ENCODE results near the gene LAYN. TPM values are rescaled to one million over a fixed set of nuclear protein-coding genes. Genes with fewer than 3 reads are reported as not detected.

The LAYN gene
- total and polyA plus RNA-seq, 2 of the 13 experiments (the other 11 are each of a cell fraction or from before 2014, with no cell fraction given), result 0.17 TPM; not detected in 1

- TF ChIP-seq AGO1 (IDR thresholded peaks at IDR 0.05; ENCODE audit: low read depth, low read length, poor library complexity, severe bottlenecking) (no peak), PAWR (CRISPR knock-in tag; IDR thresholded peaks at IDR 0.05; ENCODE audit: borderline replicate concordance) (no peak)
Observed at GRCh38 chr11:111528557-111528956, 12.0 kb upstream of the LAYN start (continued).

DNA sequence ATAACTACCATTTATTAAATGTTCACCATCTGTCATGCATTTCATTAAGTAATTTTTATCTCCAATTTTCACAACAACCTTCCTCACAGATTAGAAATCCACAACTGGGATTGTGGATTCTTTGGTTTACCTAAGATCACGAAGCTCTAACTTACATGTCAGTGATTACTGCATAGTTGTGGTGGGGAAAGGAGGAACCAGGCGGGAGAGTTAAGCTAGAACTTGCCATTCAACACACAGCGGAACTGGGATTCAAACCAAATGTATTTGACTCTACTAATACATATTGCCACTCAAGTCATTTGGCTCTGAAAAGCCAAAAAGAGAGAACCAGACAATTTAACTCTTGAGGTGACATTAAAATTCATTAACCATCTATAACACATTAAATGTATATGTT lies 10.4 kb upstream of the LAYN start:
- Histone ChIP-seq H3K9ac (ENCODE audit: insufficient read depth, low read depth, low read length) (no peak overlapping the region), H3K79me2 (ENCODE audit: insufficient read depth, low read length) (no peaks in the 10 kb centered on the region), H3K27ac (ENCODE audit: extremely low read length, insufficient read depth, low read length) (no peak overlapping the region), H3K9me3 (ENCODE audit: low read length) (no peaks in the 10 kb centered on the region), H2AFZ (ENCODE audit: low read length) (no peak overlapping the region), H3K36me3 (replicated peaks in 1 of 2; ENCODE audit: control insufficient read depth in 1 of 2, insufficient read depth in 2 of 2, low read length in 2 of 2) (no peaks in the 10 kb centered on the region), H3K4me3 (replicated peaks in 1 of 3; ENCODE audit: insufficient read depth in 1 of 3, low read depth in 2 of 3, low read length in 3 of 3) (no peak overlapping the region), H3K27me3 (ENCODE audit: control insufficient read depth in 1 of 2, insufficient read depth in 2 of 2, low read length in 2 of 2) (peaks cover 0 to 5% of the 10 kb centered on the region in 2 experiments; a peak in 3 of 5 replicates), H3K4me1 (ENCODE audit: insufficient read depth, low read length) (no peaks in the 10 kb centered on the region), H3K4me2 (ENCODE audit: low read depth, low read length) (no peak overlapping the region), H4K20me1 (ENCODE audit: insufficient read depth, low read length) (no peaks in the 10 kb centered on the region)
- intact Hi-C loops (cut with micrococcal nuclease; ENCODE audit: unreplicated experiment), result no loop called here
- no TSS peak for BruUV-seq (replicated peaks)
- FAIRE-seq (no peak), ATAC-seq (no peak), DNase-seq (ENCODE audit: low spot score) (no peak)
- in situ Hi-C loops (cut with HindIII; ENCODE audit: extremely low pct_ligation_motif_present, low pct_unique_long_range_greater_than_20kb), result no loop called here
- CTCF ChIA-PET (ENCODE audit: low intra/inter-chr PET ratio, low total read pairs), result no interaction called here
- TF ChIP-seq THAP8 (CRISPR knock-in tag; IDR thresholded peaks at IDR 0.05; ENCODE audit: borderline replicate concordance), result no peak
- no peak for TF ChIP-seq ZNF30 (CRISPR knock-in tag; IDR thresholded peaks at IDR 0.05)
- POLR2A ChIA-PET, result no interaction called here
- 7% methylated on average over 3 of the region's 3 CpGs for whole genome bisulfite sequencing (ENCODE audit: low lambda C conversion rate)

DNA sequence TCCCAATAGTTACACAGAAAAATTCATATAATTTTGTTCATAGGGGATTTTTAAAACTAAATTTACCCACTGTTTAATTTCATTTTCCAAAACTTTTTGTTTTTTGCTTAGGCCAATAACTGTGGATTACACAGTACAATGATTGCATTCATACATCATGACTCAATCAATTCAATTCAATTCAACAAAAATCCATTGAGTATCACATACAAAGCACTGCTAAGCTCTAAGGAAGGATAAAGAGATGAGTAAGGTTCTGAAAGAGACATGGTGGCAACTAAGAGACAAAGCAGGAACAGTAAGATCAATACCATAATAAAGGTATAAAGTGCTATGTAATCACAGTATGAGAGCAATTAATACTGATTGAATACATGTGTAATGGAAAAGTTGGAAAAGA lies 9.4 kb upstream of the LAYN start:
- no peak overlapping the region for H2AFZ ChIP-seq (ENCODE audit: low read length)
- H4K20me1 ChIP-seq (ENCODE audit: insufficient read depth, low read length), result no peaks in the 10 kb centered on the region
- TF ChIP-seq ZNF598 (CRISPR knock-in tag; IDR thresholded peaks at IDR 0.05; ENCODE audit: borderline replicate concordance), result no peak
- no peak for TF ChIP-seq MEIS2 (CRISPR knock-in tag; IDR thresholded peaks at IDR 0.05)
- no peak for TF ChIP-seq REXO4 (CRISPR knock-in tag; IDR thresholded peaks at IDR 0.05; ENCODE audit: borderline replicate concordance)
- no peak for TF ChIP-seq MTF1 (CRISPR knock-in tag; IDR thresholded peaks at IDR 0.05)
- TF ChIP-seq SMAD9 (CRISPR knock-in tag; IDR thresholded peaks at IDR 0.05), result no peak
- TF ChIP-seq ZGPAT (CRISPR knock-in tag; IDR thresholded peaks at IDR 0.05), result no peak
- TF ChIP-seq SNAI1 (CRISPR knock-in tag; IDR thresholded peaks at IDR 0.05; ENCODE audit: borderline replicate concordance), result no peak
- no peak for TF ChIP-seq ZNF556 (CRISPR knock-in tag; IDR thresholded peaks at IDR 0.05; ENCODE audit: borderline replicate concordance)
- TF ChIP-seq FOSL1 (CRISPR knock-in tag; IDR thresholded peaks at IDR 0.05; ENCODE audit: borderline replicate concordance), result no peak
- H3K27me3 ChIP-seq (ENCODE audit: control insufficient read depth in 1 of 2, insufficient read depth in 2 of 2, low read length in 2 of 2), result peaks cover 0 to 5% of the 10 kb centered on the region in 2 experiments; a peak in 2 of 5 replicates
- H3K27ac ChIP-seq (ENCODE audit: extremely low read length, insufficient read depth, low read length), result no peak overlapping the region
- DNase-seq (ENCODE audit: low spot score), result no peak
- ChIA-PET CTCF (ENCODE audit: low intra/inter-chr PET ratio, low total read pairs) (no interaction called here), POLR2A (no interaction called here)
- no peak for ATAC-seq
- no peak overlapping the region for H3K4me3 ChIP-seq (replicated peaks in 1 of 3; ENCODE audit: insufficient read depth in 1 of 3, low read depth in 2 of 3, low read length in 3 of 3)
- no peaks in the 10 kb centered on the region for H3K79me2 ChIP-seq (ENCODE audit: insufficient read depth, low read length)
- H3K9ac ChIP-seq (ENCODE audit: insufficient read depth, low read depth, low read length), result no peak overlapping the region
- intact Hi-C loops (cut with micrococcal nuclease; ENCODE audit: unreplicated experiment) (no loop called here), in situ Hi-C loops (cut with HindIII; ENCODE audit: extremely low pct_ligation_motif_present, low pct_unique_long_range_greater_than_20kb) (no loop called here)
- no peaks in the 10 kb centered on the region for H3K4me1 ChIP-seq (ENCODE audit: insufficient read depth, low read length)
- no TSS peak for BruUV-seq (replicated peaks)
- no peak overlapping the region for H3K4me2 ChIP-seq (ENCODE audit: low read depth, low read length)
- FAIRE-seq, result no peak
- no peaks in the 10 kb centered on the region for H3K36me3 ChIP-seq (replicated peaks in 1 of 2; ENCODE audit: control insufficient read depth in 1 of 2, insufficient read depth in 2 of 2, low read length in 2 of 2)
- no peaks in the 10 kb centered on the region for H3K9me3 ChIP-seq (ENCODE audit: low read length)
